Panc1 (cell line): ENCODE data around the gene SENP7. TPM values are rescaled to one million over a fixed set of nuclear protein-coding genes. Genes with fewer than 3 reads are reported as not detected.
"Not testable (repeated sequence)": the region's sequence is repeated elsewhere in the genome, so short reads cannot be mapped to it uniquely, and the experiment has no call there.

Experiments used
- ATAC-seq: fragments of 200-7000 bp; cut with Tn5 transposase; 2 replicates; pipeline ENCODE4 v1.9.1; 2020; ENCODE audit warnings: mild to moderate bottlenecking, moderate library complexity
- BruUV-seq: library from RNA; stranded (reverse); fragments of 400-500 nt; replicated peaks from 2 replicates; lab custom pipeline; 2021; lab: Mats Ljungman, UMichigan
- CTCF ChIA-PET: fragments of 300-600 bp; sonication (Branson Sonifier 250); formaldehyde crosslinking; loops from one replicate; lab custom pipeline; 2022; ENCODE audit warnings: antibody characterized with exemption; lab: Charles Lee
- POLR2A ChIA-PET: fragments of 300-600 bp; sonication (Branson Sonifier 250); formaldehyde crosslinking; loops from one replicate; lab custom pipeline; 2022; ENCODE audit warnings: antibody characterized with exemption; lab: Charles Lee
- DNase-seq: peaks from one replicate; pipeline ENCODE4 v3.0.0-alpha.2; 2010; ENCODE audit warnings: low read depth, low spot score
- H3K27ac ChIP-seq: 2 replicates; pipeline ENCODE4 v1.5.1; 2011; ENCODE audit warnings: mild to moderate bottlenecking, low read length, inconsistent platforms
- H3K27me3 ChIP-seq: fragments of 200-500 bp; sonication (Bioruptor generic); 2 replicates; pipeline ENCODE4 v1.6.0; 2014; ENCODE audit warnings: low read length, inconsistent platforms; ENCODE audit not compliant: control insufficient read depth, insufficient read depth
- H3K36me3 ChIP-seq: fragments of 200-500 bp; sonication (Bioruptor generic); 2 replicates; pipeline ENCODE4 v1.5.1; 2014; ENCODE audit warnings: inconsistent platforms, mild to moderate bottlenecking, low read length, moderate library complexity; ENCODE audit not compliant: control insufficient read depth, insufficient read depth
- H3K4me1 ChIP-seq: 2 replicates; pipeline ENCODE4 v1.5.1; 2011; ENCODE audit warnings: inconsistent platforms, mild to moderate bottlenecking, low read length, moderate library complexity; ENCODE audit not compliant: control insufficient read depth, insufficient read depth
- H3K4me3 ChIP-seq, 2 experiments: 2 replicates each; pipeline ENCODE4 v1.5.1; 2011 to 2012; ENCODE audit warnings: low read depth in 2 of 2, low read length in 2 of 2, mild to moderate bottlenecking in 2 of 2, inconsistent platforms in 1 of 2, moderate library complexity in 1 of 2
- H3K9me3 ChIP-seq: fragments of 200-500 bp; sonication (Bioruptor generic); 2 replicates; pipeline ENCODE4 v1.5.1; 2014; ENCODE audit warnings: low read depth, mild to moderate bottlenecking, inconsistent platforms, low read length, moderate library complexity; ENCODE audit not compliant: control insufficient read depth, insufficient read depth
- POLR2AphosphoS5 ChIP-seq: IDR thresholded peaks from 2 replicates; pipeline ENCODE4 v1.6.1; 2012; ENCODE audit warnings: mild to moderate bottlenecking, low read depth, low read length, moderate library complexity
- SIN3A ChIP-seq: IDR thresholded peaks from 2 replicates; pipeline ENCODE4 v1.6.1; 2012; ENCODE audit warnings: low read depth, mild to moderate bottlenecking, low read length, moderate library complexity, borderline replicate concordance; ENCODE audit not compliant: insufficient read depth
- TCF7L2 ChIP-seq: IDR thresholded peaks from 2 replicates; pipeline ENCODE4 v1.6.1; 2011; ENCODE audit warnings: mild to moderate bottlenecking, low read depth, low read length, inconsistent platforms
- in situ Hi-C: cut with HindIII; loops from 2 replicates; pipeline ENCODE4 v1.10.0; 2016; ENCODE audit warnings: low sequenced_read_pairs, low pct_unique_long_range_greater_than_20kb
- intact Hi-C: fragments of 100-400 bp; cut with micrococcal nuclease; formaldehyde crosslinking; loops from one replicate; pipeline ENCODE4 v1.10.0; 2022; ENCODE audit not compliant: unreplicated experiment
- total RNA-seq: library from RNA; stranded (reverse); gene quantifications from one replicate; pipeline ENCODE4 v1.2.1, GENCODE V29; 2021; ENCODE audit not compliant: unreplicated experiment
- TF ChIP-seq, protein P1 (sequence below), 2 experiments: IDR thresholded peaks; 2 replicates each; pipeline ENCODE4 v1.6.1; 2011 to 2012; ENCODE audit warnings: low read depth in 2 of 2, control low read depth in 1 of 2, low read length in 1 of 2, mild to moderate bottlenecking in 1 of 2, moderate library complexity in 1 of 2; ENCODE audit not compliant: insufficient read depth in 1 of 2
- TF ChIP-seq, protein P2 (sequence below): fragments of 450-650 bp; IDR thresholded peaks from 2 replicates; pipeline ENCODE4 v1.5.1; 2017; ENCODE audit warnings: mild to moderate bottlenecking

Gene SENP7
- total RNA-seq, 1 experiment from 2014 or later, result 10.1 TPM

DNA sequence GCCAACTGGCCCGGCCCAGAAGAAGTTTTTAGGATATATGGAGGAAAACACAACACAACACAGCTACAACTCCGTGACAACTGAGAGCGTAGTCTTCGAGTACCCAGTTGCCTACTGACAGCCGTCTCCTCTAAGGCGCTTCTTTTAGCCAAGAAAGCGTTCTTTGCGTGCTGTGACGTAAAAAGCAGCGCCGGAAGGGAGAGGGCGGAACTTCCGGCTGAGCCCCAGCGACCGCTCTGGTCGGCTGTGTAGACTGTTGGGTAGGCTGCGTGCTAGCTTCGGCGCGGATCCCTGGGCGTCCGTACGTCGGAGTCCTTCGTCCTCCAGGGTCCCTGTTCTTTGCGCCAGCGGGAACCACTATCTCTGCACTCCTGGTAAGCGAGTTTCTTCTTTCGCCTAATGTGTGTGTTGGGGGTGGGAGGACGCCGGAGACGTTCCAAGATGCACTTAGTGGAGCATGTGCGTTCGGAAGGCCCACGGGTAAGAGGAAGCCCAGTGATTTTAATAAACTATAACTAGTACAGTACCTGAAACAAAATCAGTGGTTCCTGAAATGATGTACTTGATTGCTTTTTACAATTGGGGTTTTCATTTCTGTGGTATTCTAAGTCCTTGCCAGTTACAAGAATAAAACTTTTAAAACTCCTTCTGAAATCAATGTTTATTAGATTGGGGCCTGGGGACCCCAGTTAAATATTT lies 48.8 kb upstream of the SENP7 start, which contains the start of gene TRMT10C:
TSS of gene TRMT10C (plus strand) at position 239 of the 699 bp plus-strand sequence. CDS start 2,914 bp downstream, outside the sequence.
- H3K27ac ChIP-seq, result peak within 1 kb of the TSS; percentile 98
- TSS peak; percentile 84 for BruUV-seq
- ChIA-PET CTCF (interaction anchor here (0.5 to 0.6 kb wide), 2 partner anchors 12 to 1730 kb away, joined by 3 to 6 read pairs; partner anchors contain the start of gene PCNP), POLR2A (interaction anchor here (0.6 kb wide), 1 partner anchor 122 kb away, joined by 3 read pairs; no protein-coding TSS in a partner anchor)
- peak within 1 kb of the TSS; percentile 92 to 99 for H3K4me3 ChIP-seq
- intact Hi-C loops, result no loop called here
- peaks cover 17% of the 10 kb centered on the region for H3K4me1 ChIP-seq
- no peaks in the 10 kb centered on the region for H3K9me3 ChIP-seq
- peak; percentile 85 for DNase-seq
- in situ Hi-C loops, result no loop called here
- no peaks in the 10 kb centered on the region for H3K27me3 ChIP-seq
- peak; percentile 99 for ATAC-seq
- peak; percentile 86; the same call in 1 of the 2 replicates for TF ChIP-seq SIN3A
- TF ChIP-seq TCF7L2, result peak; percentile 55; the same call in 1 of the 2 replicates
- peak; percentile 98 for TF ChIP-seq POLR2AphosphoS5
- TF ChIP-seq, protein P1, sequence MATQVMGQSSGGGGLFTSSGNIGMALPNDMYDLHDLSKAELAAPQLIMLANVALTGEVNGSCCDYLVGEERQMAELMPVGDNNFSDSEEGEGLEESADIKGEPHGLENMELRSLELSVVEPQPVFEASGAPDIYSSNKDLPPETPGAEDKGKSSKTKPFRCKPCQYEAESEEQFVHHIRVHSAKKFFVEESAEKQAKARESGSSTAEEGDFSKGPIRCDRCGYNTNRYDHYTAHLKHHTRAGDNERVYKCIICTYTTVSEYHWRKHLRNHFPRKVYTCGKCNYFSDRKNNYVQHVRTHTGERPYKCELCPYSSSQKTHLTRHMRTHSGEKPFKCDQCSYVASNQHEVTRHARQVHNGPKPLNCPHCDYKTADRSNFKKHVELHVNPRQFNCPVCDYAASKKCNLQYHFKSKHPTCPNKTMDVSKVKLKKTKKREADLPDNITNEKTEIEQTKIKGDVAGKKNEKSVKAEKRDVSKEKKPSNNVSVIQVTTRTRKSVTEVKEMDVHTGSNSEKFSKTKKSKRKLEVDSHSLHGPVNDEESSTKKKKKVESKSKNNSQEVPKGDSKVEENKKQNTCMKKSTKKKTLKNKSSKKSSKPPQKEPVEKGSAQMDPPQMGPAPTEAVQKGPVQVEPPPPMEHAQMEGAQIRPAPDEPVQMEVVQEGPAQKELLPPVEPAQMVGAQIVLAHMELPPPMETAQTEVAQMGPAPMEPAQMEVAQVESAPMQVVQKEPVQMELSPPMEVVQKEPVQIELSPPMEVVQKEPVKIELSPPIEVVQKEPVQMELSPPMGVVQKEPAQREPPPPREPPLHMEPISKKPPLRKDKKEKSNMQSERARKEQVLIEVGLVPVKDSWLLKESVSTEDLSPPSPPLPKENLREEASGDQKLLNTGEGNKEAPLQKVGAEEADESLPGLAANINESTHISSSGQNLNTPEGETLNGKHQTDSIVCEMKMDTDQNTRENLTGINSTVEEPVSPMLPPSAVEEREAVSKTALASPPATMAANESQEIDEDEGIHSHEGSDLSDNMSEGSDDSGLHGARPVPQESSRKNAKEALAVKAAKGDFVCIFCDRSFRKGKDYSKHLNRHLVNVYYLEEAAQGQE (IDR thresholded peaks at IDR 0.05; ENCODE audit: insufficient read depth in 1 of 2, low read depth in 2 of 2, low read length in 1 of 2), result 0 out of 4 replicates have a peak, but pooled peaks of 1 of the 2 experiments have one; percentile 55
- TF ChIP-seq, protein P2, sequence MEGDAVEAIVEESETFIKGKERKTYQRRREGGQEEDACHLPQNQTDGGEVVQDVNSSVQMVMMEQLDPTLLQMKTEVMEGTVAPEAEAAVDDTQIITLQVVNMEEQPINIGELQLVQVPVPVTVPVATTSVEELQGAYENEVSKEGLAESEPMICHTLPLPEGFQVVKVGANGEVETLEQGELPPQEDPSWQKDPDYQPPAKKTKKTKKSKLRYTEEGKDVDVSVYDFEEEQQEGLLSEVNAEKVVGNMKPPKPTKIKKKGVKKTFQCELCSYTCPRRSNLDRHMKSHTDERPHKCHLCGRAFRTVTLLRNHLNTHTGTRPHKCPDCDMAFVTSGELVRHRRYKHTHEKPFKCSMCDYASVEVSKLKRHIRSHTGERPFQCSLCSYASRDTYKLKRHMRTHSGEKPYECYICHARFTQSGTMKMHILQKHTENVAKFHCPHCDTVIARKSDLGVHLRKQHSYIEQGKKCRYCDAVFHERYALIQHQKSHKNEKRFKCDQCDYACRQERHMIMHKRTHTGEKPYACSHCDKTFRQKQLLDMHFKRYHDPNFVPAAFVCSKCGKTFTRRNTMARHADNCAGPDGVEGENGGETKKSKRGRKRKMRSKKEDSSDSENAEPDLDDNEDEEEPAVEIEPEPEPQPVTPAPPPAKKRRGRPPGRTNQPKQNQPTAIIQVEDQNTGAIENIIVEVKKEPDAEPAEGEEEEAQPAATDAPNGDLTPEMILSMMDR, result no peak
- peaks cover 17% of the 10 kb centered on the region for H3K36me3 ChIP-seq

DNA sequence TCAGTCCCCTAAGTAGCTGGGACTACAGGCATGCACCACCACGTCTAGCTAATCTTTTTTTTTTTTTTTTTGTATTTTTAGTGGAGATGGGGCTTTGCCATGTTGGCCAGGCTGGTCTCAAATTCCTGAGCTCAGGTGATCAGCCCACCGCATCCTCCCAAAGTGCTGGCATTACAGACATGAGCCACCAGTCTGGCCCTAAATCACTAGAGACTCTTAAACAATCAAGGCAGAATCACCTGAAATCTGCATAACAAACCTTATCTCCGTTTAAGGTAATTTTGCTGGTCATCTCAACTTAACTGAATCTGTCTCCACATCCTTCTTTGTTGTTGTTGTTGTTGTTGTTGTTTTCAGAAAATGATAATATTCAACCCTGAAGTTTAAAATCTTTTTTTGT lies 43.1 kb upstream of the SENP7 start:
- CTCF ChIA-PET, result interaction anchor here (0.6 kb wide), 1 partner anchor 18 kb away, joined by 3 read pairs; the partner anchor contains the start of gene PCNP
- no TSS peak for BruUV-seq
- no peak for DNase-seq
- H3K27me3 ChIP-seq, result peaks cover 5% of the 10 kb centered on the region; the same call in 1 of the 2 replicates
- H3K4me1 ChIP-seq, result peaks cover 3% of the 10 kb centered on the region; the same call in 1 of the 2 replicates
- intact Hi-C loops, result no loop called here
- no peaks in the 10 kb centered on the region for H3K9me3 ChIP-seq
- no peak overlapping the region for H3K27ac ChIP-seq
- in situ Hi-C loops, result no loop called here
- H3K4me3 ChIP-seq, result no peak overlapping the region
- no peak for TF ChIP-seq POLR2AphosphoS5
- TF ChIP-seq, protein P2, result no peak
- TF ChIP-seq, protein P1 (IDR thresholded peaks at IDR 0.05; ENCODE audit: insufficient read depth in 1 of 2, low read depth in 2 of 2, low read length in 1 of 2), result no peak
- no peak for TF ChIP-seq SIN3A
- TF ChIP-seq TCF7L2, result no peak
- no peaks in the 10 kb centered on the region for H3K36me3 ChIP-seq
- POLR2A ChIA-PET, result no interaction called here
- ATAC-seq, result no peak

DNA sequence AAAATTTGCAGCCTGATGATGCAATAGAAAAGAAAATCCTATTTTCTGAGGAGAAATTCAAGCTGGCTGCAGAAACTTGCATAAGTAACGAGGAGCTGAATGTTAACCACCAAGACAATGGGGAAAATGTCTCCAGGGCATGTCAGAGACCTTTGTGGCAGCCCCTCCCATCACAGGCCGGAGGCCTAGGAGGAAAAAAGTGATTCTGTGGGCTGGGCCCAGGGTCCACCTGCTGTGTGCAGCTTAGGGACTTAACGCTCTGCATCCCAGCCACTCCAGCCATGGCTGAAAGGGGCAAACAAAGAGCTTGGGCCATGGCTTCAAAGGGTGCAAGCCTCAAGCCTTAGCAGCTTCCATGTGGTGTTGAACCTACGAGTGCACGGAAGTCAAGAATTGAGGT lies 40.4 kb upstream of the SENP7 start:
- BruUV-seq, CTCF ChIA-PET, DNase-seq: not testable (repeated sequence)

More for the DNA sequence above, 40.4 kb upstream of the SENP7 start:
- POLR2A ChIA-PET, intact Hi-C loops, H3K36me3 ChIP-seq, H3K27me3 ChIP-seq, in situ Hi-C loops, H3K4me3 ChIP-seq, ATAC-seq, H3K27ac ChIP-seq, H3K4me1 ChIP-seq, H3K9me3 ChIP-seq: not testable (repeated sequence)
